B cell (primary cell): ENCODE results near the gene KIRREL3. TPM values are rescaled to one million over a fixed set of nuclear protein-coding genes. Genes with fewer than 3 reads are reported as not detected.

Experiments used
- ATAC-seq: fragments of 200-7000 bp; cut with Tn5 transposase; one replicate; pipeline ENCODE4 v1.10.0; 2021; ENCODE audit warnings: low read depth, mild to moderate bottlenecking, moderate number of reproducible peaks, moderate library complexity
- CTCF ChIA-PET: fragments of 350-600 bp; sonication (Branson Sonifier 250); formaldehyde crosslinking; loops from one replicate; lab custom pipeline; 2021; ENCODE audit warnings: antibody characterized with exemption, inconsistent platforms; lab: Charles Lee
- POLR2A ChIA-PET: fragments of 350-600 bp; sonication (Branson Sonifier 250); formaldehyde crosslinking; loops from one replicate; lab custom pipeline; 2021; ENCODE audit warnings: antibody characterized with exemption; lab: Charles Lee
- DNase-seq: peaks from one replicate; pipeline ENCODE4 v3.0.0; 2013
- H2AFZ ChIP-seq: 2 replicates; pipeline ENCODE4 v1.6.1; 2012; ENCODE audit warnings: mild to moderate bottlenecking, low read depth, low read length; ENCODE audit not compliant: insufficient read depth, poor library complexity, severe bottlenecking
- H3K27ac ChIP-seq, 2 donors: 1 replicate in 1 of 2; 2 replicates in 1 of 2; pipeline ENCODE4 v1.5.1; 2012 to 2013; ENCODE audit warnings: low read length in 2 of 2, mild to moderate bottlenecking in 2 of 2, moderate library complexity in 1 of 2
- H3K27me3 ChIP-seq, 4 experiments: fragments of 200-600 bp in 1 of 4; sonication (generic) in 1 of 4; replicated peaks in 1 of 4; 1 replicate in 2 of 4; 2 replicates in 2 of 4; pipeline versions ENCODE4 v1.6.1 to v1.7.0; 2013 to 2016; ENCODE audit warnings: low read length in 3 of 4, mild to moderate bottlenecking in 2 of 4, mixed read lengths in 1 of 4, moderate library complexity in 1 of 4; ENCODE audit not compliant: insufficient read depth in 4 of 4, control insufficient read depth in 3 of 4; ENCODE audit errors: control extremely low read depth in 1 of 4
- H3K36me3 ChIP-seq, 2 experiments: replicated peaks in 1 of 2; 1 replicate in 1 of 2; 2 replicates in 1 of 2; pipeline versions ENCODE4 v1.6.1 to v1.7.1; 2013; ENCODE audit warnings: low read length in 1 of 2; ENCODE audit not compliant: insufficient read depth in 2 of 2, control insufficient read depth in 1 of 2; ENCODE audit errors: control extremely low read depth in 1 of 2, extremely low read depth in 1 of 2
- H3K4me1 ChIP-seq, 2 donors: fragments of 200-600 bp in 1 of 2; sonication (generic) in 1 of 2; 1 replicate in 1 of 2; 2 replicates in 1 of 2; pipeline versions ENCODE4 v1.5.1 to v1.6.1; 2013 to 2017; ENCODE audit warnings: low read length in 2 of 2; ENCODE audit not compliant: control insufficient read depth in 2 of 2, insufficient read depth in 2 of 2
- H3K4me2 ChIP-seq: replicated peaks from 2 replicates; pipeline ENCODE3; 2012; ENCODE audit warnings: mild to moderate bottlenecking, low read depth, low read length; ENCODE audit not compliant: poor library complexity, severe bottlenecking
- H3K4me3 ChIP-seq, 5 experiments: fragments of 200-600 bp in 1 of 5; sonication (generic) in 1 of 5; 1 replicate in 3 of 5; 2 replicates in 2 of 5; pipeline versions ENCODE4 v1.5.1 to v1.7.0; 2011 to 2016; ENCODE audit warnings: low read length in 4 of 5, mild to moderate bottlenecking in 4 of 5, low read depth in 2 of 5, control low read depth in 1 of 5, moderate library complexity in 1 of 5; ENCODE audit not compliant: insufficient read depth in 1 of 5; ENCODE audit errors: control extremely low read depth in 1 of 5, extremely low read depth in 1 of 5
- H3K79me2 ChIP-seq: fragments of 200-600 bp; sonication (generic); one replicate; pipeline ENCODE4 v1.6.0; 2016; ENCODE audit warnings: low read length; ENCODE audit not compliant: control insufficient read depth, insufficient read depth
- H3K9ac ChIP-seq: fragments of 200-600 bp; sonication (generic); 2 replicates; pipeline ENCODE4 v1.6.1; 2017; ENCODE audit warnings: mild to moderate bottlenecking, low read length, moderate library complexity
- H3K9me3 ChIP-seq, 3 donors: one replicate each; pipeline versions ENCODE4 v1.6.1 to v1.7.1; 2013; ENCODE audit warnings: low read length in 2 of 3; ENCODE audit not compliant: control insufficient read depth in 2 of 3, insufficient read depth in 1 of 3; ENCODE audit errors: control extremely low read depth in 1 of 3
- H4K20me1 ChIP-seq: 2 replicates; pipeline ENCODE4 v1.6.0; 2012; ENCODE audit warnings: mild to moderate bottlenecking, low read length; ENCODE audit not compliant: insufficient read depth, control insufficient read depth, poor library complexity, severe bottlenecking
- H3K27ac Mint-ChIP-seq: one replicate; pipeline ENCODE4 v1.8.0; 2021; ENCODE audit warnings: mixed read lengths
- H3K27me3 Mint-ChIP-seq: one replicate; pipeline ENCODE4 v1.8.0; 2021; ENCODE audit warnings: mixed read lengths
- H3K4me1 Mint-ChIP-seq: one replicate; pipeline ENCODE4 v1.8.0; 2021; ENCODE audit warnings: mixed read lengths
- H3K4me3 Mint-ChIP-seq: one replicate; pipeline ENCODE4 v1.8.0; 2021; ENCODE audit warnings: mixed read lengths
- H3K9me3 Mint-ChIP-seq: one replicate; pipeline ENCODE4 v1.8.0; 2022; ENCODE audit warnings: mixed read lengths; ENCODE audit not compliant: insufficient read depth
- CTCF ChIP-seq: fragments of 200-600 bp; IDR thresholded peaks from one replicate; pipeline ENCODE4 v1.8.0; 2022; ENCODE audit warnings: antibody characterized with exemption, mild to moderate bottlenecking
- EZH2 ChIP-seq: IDR thresholded peaks from 2 replicates; pipeline ENCODE4 v1.6.1; 2012; ENCODE audit warnings: borderline replicate concordance, low read depth, mild to moderate bottlenecking, moderate library complexity, low read length; ENCODE audit not compliant: insufficient read depth, poor library complexity, severe bottlenecking
- WGBS: methylation state at CpG from one replicate; pipeline ENCODE4 v1.1.5; 2013; ENCODE audit warnings: missing lambda C conversion rate; ENCODE audit not compliant: insufficient coverage; 5-methylcytosine and 5-hydroxymethylcytosine counted together
- intact Hi-C: fragments of 100-400 bp; cut with micrococcal nuclease; formaldehyde crosslinking; loops from one replicate; pipeline ENCODE4 v1.10.0; 2022
- polyA plus RNA-seq: library from polyadenylated mRNA; depleted of rRNA; stranded (reverse); fragments of >200 nt; gene quantifications from 2 replicates; pipeline ENCODE4 v1.2.3, GENCODE V29; 2012
- total RNA-seq, 2 donors: library from RNA; stranded (reverse); fragments of 120-200 nt in 1 of 2; gene quantifications; 1 replicate in 1 of 2; 2 replicates in 1 of 2; pipeline versions ENCODE4 v1.2.3 to v1.2.4, GENCODE V29; 2013 to 2022

Gene KIRREL3
- total and polyA plus RNA-seq, 2 donors (not counting 1 experiment from before 2014, with no cell fraction given): not detected

- Histone ChIP-seq H4K20me1 (no peaks in the 10 kb centered on the region), H3K79me2 (no peaks in the 10 kb centered on the region)
Observed at GRCh38 chr11:126638648-126639047, 361.9 kb downstream of the KIRREL3 start.

DNA sequence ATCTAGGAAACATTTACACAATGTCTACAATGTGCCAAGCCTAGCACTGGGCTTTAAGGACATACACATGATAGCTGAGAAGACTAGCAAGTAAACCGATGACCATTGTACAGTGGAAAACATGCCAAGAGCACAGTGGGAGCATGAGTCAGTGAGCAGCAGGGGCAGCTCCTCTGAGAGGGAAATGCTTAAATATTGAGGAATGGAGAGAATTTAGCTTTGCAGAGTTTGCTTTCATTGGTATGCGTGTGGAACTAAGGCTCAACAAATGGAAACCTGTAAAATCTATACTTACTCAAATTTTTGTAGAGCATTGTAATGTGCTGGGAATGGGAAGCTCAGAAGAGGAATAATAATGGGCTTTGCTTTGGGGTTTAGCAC lies 362.8 kb downstream of the KIRREL3 start:
- no peak overlapping the region for H3K9ac ChIP-seq
- TF ChIP-seq CTCF (no peak), EZH2 (no peak)
- H3K4me2 ChIP-seq: no peak overlapping the region
- no peaks in the 10 kb centered on the region for H3K27me3 ChIP-seq
- no peaks in the 10 kb centered on the region for H3K4me1 Mint-ChIP-seq
- DNase-seq: no peak
- H3K27ac ChIP-seq: no peak overlapping the region
- H3K4me3 Mint-ChIP-seq: no peak overlapping the region
- no peak overlapping the region for H3K27ac Mint-ChIP-seq
- 80% methylated on average over 1 of the region's 2 CpGs for WGBS
- no peak overlapping the region for H2AFZ ChIP-seq
- ChIA-PET CTCF (no interaction called here), POLR2A (no interaction called here)
- no peak overlapping the region for H3K4me3 ChIP-seq
- H3K9me3 ChIP-seq: peaks cover 0 to 2% (median 0%) of the 10 kb centered on the region in 3 donors
- no peaks in the 10 kb centered on the region for H3K36me3 ChIP-seq
- no peaks in the 10 kb centered on the region for H4K20me1 ChIP-seq
- no peaks in the 10 kb centered on the region for H3K79me2 ChIP-seq
- peaks cover 33% of the 10 kb centered on the region for H3K27me3 Mint-ChIP-seq
- no peaks in the 10 kb centered on the region for H3K9me3 Mint-ChIP-seq
- no peak for ATAC-seq
- intact Hi-C loops: no loop called here
- H3K4me1 ChIP-seq: no peaks in the 10 kb centered on the region

More at GRCh38 chr11:126638648-126639047, 361.9 kb downstream of the KIRREL3 start:
- TF ChIP-seq CTCF: no peak
- TF ChIP-seq EZH2: no peak
- POLR2A ChIA-PET: no interaction called here
- no peak for DNase-seq
- H3K4me1 ChIP-seq: no peaks in the 10 kb centered on the region
- no peak overlapping the region for H2AFZ ChIP-seq
- H3K4me2 ChIP-seq: no peak overlapping the region
- Mint-ChIP-seq H3K27ac (no peak overlapping the region), H3K9me3 (no peaks in the 10 kb centered on the region), H3K4me3 (no peak overlapping the region), H3K4me1 (no peaks in the 10 kb centered on the region), H3K27me3 (peaks cover 33% of the 10 kb centered on the region)
- no peak overlapping the region for H3K27ac ChIP-seq
- ATAC-seq: no peak
- intact Hi-C loops: no loop called here
- 51% methylated on average over 2 of the region's 5 CpGs for WGBS
- CTCF ChIA-PET: no interaction called here
- H3K9me3 ChIP-seq: peaks cover 0 to 2% (median 0%) of the 10 kb centered on the region in 3 donors
- H3K36me3 ChIP-seq: no peaks in the 10 kb centered on the region
- H3K27me3 ChIP-seq: no peaks in the 10 kb centered on the region
- H3K9ac ChIP-seq: no peak overlapping the region
- no peak overlapping the region for H3K4me3 ChIP-seq
